Memory B cell (primary cell): Measurements from ENCODE around the gene NDFIP2.

ENCODE experiments used
- ATAC-seq: fragments of 150-1000 bp; cut with Tn5 transposase; 2 replicates; pipeline ENCODE4 v1.10.0; 2021; ENCODE audit warnings: low read depth, mild to moderate bottlenecking, moderate library complexity
- DNase-seq, 2 donors: peaks; one replicate each; pipeline ENCODE4 v3.0.0; 2022; ENCODE audit warnings: low spot score in 2 of 2
- H3K27ac Mint-ChIP-seq: one replicate; pipeline ENCODE4 v1.8.0; 2022; ENCODE audit warnings: mild to moderate bottlenecking, moderate library complexity, mixed read lengths
- H3K27me3 Mint-ChIP-seq: one replicate; pipeline ENCODE4 v1.8.0; 2022; ENCODE audit warnings: mixed read lengths
- H3K36me3 Mint-ChIP-seq: one replicate; pipeline ENCODE4 v1.8.0; 2022; ENCODE audit warnings: mild to moderate bottlenecking, mixed read lengths
- H3K4me1 Mint-ChIP-seq: one replicate; pipeline ENCODE4 v1.8.0; 2022; ENCODE audit warnings: mixed read lengths
- H3K4me3 Mint-ChIP-seq: one replicate; pipeline ENCODE4 v1.8.0; 2022; ENCODE audit warnings: mild to moderate bottlenecking, moderate library complexity, mixed read lengths
- H3K9me3 Mint-ChIP-seq: one replicate; pipeline ENCODE4 v1.8.0; 2022; ENCODE audit warnings: mixed read lengths

NDFIP2 gene

GRCh38 chr13:79525064-79525857 is 44.3 kb downstream of the NDFIP2 start:
- ATAC-seq: no peak
- H3K27me3 Mint-ChIP-seq: no peaks in the 10 kb centered on the region
- H3K36me3 Mint-ChIP-seq: no peaks in the 10 kb centered on the region
- H3K27ac Mint-ChIP-seq: no peak overlapping the region
- DNase-seq: no peak
- H3K4me3 Mint-ChIP-seq: no peak overlapping the region
- H3K9me3 Mint-ChIP-seq: no peaks in the 10 kb centered on the region
- H3K4me1 Mint-ChIP-seq: no peaks in the 10 kb centered on the region

DNA sequence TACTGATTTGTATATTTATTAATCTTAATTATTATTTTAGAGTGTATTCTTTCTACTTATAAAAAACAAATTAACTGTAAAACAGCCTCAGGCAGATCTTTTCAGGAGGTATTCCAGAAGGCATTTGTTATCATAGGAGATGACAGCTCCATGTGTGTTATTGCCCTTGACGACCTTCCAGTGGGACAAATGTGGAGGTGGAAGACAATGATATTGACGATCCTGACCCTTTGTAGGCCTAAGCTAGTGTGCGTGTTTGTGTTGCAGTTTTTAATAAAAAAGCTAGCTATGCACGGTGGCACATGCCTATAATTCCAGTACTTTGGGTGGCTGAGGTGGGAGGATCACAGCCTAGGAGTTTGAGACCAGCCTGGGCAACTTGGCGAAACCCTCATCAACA is 46.7 kb downstream of the NDFIP2 start:
- H3K4me3 Mint-ChIP-seq: no peak overlapping the region
- H3K4me1 Mint-ChIP-seq: no peaks in the 10 kb centered on the region
- DNase-seq (no peak), ATAC-seq (no peak)
- no peaks in the 10 kb centered on the region for H3K9me3 Mint-ChIP-seq
- H3K27ac Mint-ChIP-seq: no peak overlapping the region
- no peaks in the 10 kb centered on the region for H3K27me3 Mint-ChIP-seq
- no peaks in the 10 kb centered on the region for H3K36me3 Mint-ChIP-seq

DNA sequence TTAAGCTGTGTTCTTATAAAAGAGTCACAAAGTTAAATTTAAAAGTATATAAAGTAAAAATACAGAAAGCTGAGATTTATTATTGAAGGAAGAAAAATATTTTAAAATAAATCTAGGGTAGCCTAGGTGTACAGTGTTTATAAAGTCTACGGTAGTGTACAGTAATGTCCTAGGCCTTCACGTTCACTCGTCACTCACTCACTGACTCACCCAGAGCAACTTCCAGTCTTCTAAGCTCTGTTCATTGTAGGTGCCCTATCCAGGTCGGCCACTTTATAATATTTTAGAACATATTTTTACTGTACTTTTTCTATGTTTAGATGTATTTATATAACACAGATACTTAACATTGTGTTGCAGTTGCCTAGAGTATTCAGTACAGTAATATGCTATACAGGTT is 47.4 kb downstream of the NDFIP2 start:
- H3K4me3 Mint-ChIP-seq: no peak overlapping the region
- H3K4me1 Mint-ChIP-seq: no peaks in the 10 kb centered on the region
- H3K27me3 Mint-ChIP-seq: no peaks in the 10 kb centered on the region
- DNase-seq (no peak), ATAC-seq (no peak)
- H3K36me3 Mint-ChIP-seq: no peaks in the 10 kb centered on the region
- H3K9me3 Mint-ChIP-seq: no peaks in the 10 kb centered on the region
- no peak overlapping the region for H3K27ac Mint-ChIP-seq

- no peak for DNase-seq
- Mint-ChIP-seq H3K36me3 (no peaks in the 10 kb centered on the region), H3K27ac (no peak overlapping the region), H3K9me3 (no peaks in the 10 kb centered on the region), H3K4me1 (no peaks in the 10 kb centered on the region), H3K27me3 (no peaks in the 10 kb centered on the region), H3K4me3 (no peak overlapping the region)
- ATAC-seq: no peak
These were observed 47.8 kb downstream of the NDFIP2 start for GRCh38 chr13:79528759-79529191.

DNA sequence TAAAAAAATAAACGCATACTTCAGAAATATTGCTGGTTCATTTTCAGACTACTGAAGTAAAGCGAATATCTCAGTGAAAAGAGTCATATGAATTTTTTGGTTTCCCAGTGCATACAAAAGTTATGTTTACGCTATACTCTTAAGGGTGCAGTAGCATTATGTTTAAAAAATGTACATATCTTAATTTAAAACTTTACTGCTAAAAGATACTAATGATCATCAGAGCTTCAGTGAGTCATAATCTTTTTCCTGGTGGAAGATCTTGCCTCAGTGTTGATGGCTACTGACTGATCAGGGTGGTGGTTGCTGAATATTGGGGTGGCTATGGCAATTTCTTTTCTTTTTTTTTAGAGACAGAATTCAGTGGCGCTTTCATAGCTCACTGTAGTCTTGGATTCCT is 48.9 kb downstream of the NDFIP2 start:
- Mint-ChIP-seq H3K27me3 (no peaks in the 10 kb centered on the region), H3K36me3 (no peaks in the 10 kb centered on the region), H3K4me1 (no peaks in the 10 kb centered on the region), H3K27ac (no peak overlapping the region), H3K9me3 (no peaks in the 10 kb centered on the region), H3K4me3 (no peak overlapping the region)
- ATAC-seq (no peak), DNase-seq (no peak)

GRCh38 chr13:79530270-79530669 is 49.3 kb downstream of the NDFIP2 start:
- no peaks in the 10 kb centered on the region for H3K9me3 Mint-ChIP-seq
- no peaks in the 10 kb centered on the region for H3K36me3 Mint-ChIP-seq
- H3K27me3 Mint-ChIP-seq: no peaks in the 10 kb centered on the region
- H3K4me1 Mint-ChIP-seq: no peaks in the 10 kb centered on the region
- DNase-seq (no peak), ATAC-seq (no peak)
- H3K4me3 Mint-ChIP-seq: no peak overlapping the region
- H3K27ac Mint-ChIP-seq: no peak overlapping the region

- Mint-ChIP-seq H3K27me3 (no peaks in the 10 kb centered on the region), H3K36me3 (no peaks in the 10 kb centered on the region), H3K9me3 (no peaks in the 10 kb centered on the region), H3K4me3 (no peak overlapping the region), H3K27ac (no peak overlapping the region), H3K4me1 (no peaks in the 10 kb centered on the region)
- DNase-seq (no peak), ATAC-seq (no peak)
These were observed 50.7 kb downstream of the NDFIP2 start for GRCh38 chr13:79531542-79532254.

GRCh38 chr13:79532576-79532975 is 51.6 kb downstream of the NDFIP2 start:
- Mint-ChIP-seq H3K27me3 (no peaks in the 10 kb centered on the region), H3K9me3 (no peaks in the 10 kb centered on the region), H3K4me1 (no peaks in the 10 kb centered on the region), H3K4me3 (no peak overlapping the region), H3K36me3 (no peaks in the 10 kb centered on the region), H3K27ac (no peak overlapping the region)
- DNase-seq (no peak), ATAC-seq (no peak)

GRCh38 chr13:79533781-79534400 is 52.9 kb downstream of the NDFIP2 start:
- Mint-ChIP-seq H3K36me3 (no peaks in the 10 kb centered on the region), H3K27me3 (no peaks in the 10 kb centered on the region), H3K4me3 (no peak overlapping the region), H3K4me1 (no peaks in the 10 kb centered on the region), H3K9me3 (no peaks in the 10 kb centered on the region), H3K27ac (no peak overlapping the region)
- no peak for DNase-seq
- ATAC-seq: no peak

DNA sequence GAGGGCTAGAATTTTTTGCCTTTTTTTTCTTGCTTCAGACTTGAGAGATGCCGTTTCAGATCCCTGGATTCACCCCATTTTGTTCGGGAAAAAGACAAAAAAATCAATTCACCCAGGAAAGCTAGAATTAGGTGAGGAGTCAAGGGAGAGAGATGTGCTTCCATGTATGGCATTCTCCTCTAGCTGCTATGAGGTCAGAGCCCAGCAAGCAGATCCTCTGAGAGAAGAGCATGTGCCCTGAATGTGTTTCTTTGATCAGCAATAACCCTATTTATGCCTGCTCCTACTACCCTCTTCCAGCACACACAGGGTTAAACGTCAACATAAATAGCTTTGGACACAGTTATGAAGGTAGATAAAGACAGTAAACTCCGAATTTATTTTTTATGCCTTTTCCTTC is 53.6 kb downstream of the NDFIP2 start:
- Mint-ChIP-seq H3K4me3 (no peak overlapping the region), H3K36me3 (no peaks in the 10 kb centered on the region), H3K9me3 (no peaks in the 10 kb centered on the region), H3K27ac (no peak overlapping the region), H3K27me3 (no peaks in the 10 kb centered on the region), H3K4me1 (no peaks in the 10 kb centered on the region)
- DNase-seq (no peak), ATAC-seq (no peak)

DNA sequence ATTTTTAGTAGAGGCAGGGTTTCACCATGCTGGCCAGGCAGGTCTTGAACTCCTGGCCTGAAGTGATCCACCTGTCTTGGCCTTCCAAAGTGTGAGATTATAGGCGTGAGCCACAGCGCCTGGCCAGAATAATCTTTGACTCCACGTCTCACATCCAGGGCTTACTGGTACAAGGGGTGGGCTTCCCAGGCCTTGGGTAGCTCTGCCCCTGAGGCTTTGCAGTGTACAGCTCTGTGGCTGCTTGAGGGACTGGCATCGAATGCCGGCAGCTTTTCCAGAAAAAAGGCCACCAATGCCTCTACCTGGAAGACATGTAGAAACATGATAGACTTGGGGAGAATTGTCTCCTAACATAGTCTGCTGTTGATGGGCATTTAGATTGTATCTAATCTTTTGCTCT is 57.8 kb downstream of the NDFIP2 start:
- Mint-ChIP-seq H3K4me3 (no peak overlapping the region), H3K4me1 (no peaks in the 10 kb centered on the region)

DNA sequence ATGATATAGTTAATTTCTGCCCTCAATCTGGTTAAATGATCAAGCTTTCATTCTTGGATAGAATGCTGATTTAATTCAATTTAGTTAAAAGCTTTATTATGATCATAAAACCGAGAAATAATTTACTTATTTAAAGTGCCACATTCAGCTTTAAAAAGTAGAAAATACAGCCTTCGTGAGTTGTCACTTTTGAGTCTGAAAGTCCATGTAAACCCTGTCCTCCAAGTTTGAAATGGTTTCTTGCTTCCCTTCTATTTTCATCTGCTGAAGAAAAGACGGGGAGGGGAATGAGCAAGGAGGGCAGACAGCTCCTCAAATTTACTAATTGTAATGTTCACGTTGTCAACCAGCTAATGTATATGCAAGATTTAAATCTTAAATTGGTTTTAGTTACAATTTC is 59.5 kb downstream of the NDFIP2 start:
- Mint-ChIP-seq H3K4me1 (no peaks in the 10 kb centered on the region), H3K27ac (no peak overlapping the region), H3K4me3 (no peak overlapping the region), H3K27me3 (no peaks in the 10 kb centered on the region), H3K36me3 (no peaks in the 10 kb centered on the region), H3K9me3 (no peaks in the 10 kb centered on the region)
- DNase-seq: no peak
- no peak for ATAC-seq

More for the DNA sequence above, 57.8 kb downstream of the NDFIP2 start:
- H3K36me3 Mint-ChIP-seq: no peaks in the 10 kb centered on the region
- DNase-seq (no peak), ATAC-seq (no peak)
- H3K27me3 Mint-ChIP-seq: no peaks in the 10 kb centered on the region
- H3K27ac Mint-ChIP-seq: no peak overlapping the region
- H3K9me3 Mint-ChIP-seq: no peaks in the 10 kb centered on the region

- Mint-ChIP-seq H3K9me3 (no peaks in the 10 kb centered on the region), H3K27me3 (no peaks in the 10 kb centered on the region), H3K4me1 (no peaks in the 10 kb centered on the region), H3K27ac (no peak overlapping the region), H3K36me3 (no peaks in the 10 kb centered on the region), H3K4me3 (no peak overlapping the region)
- peak; percentile 43 for ATAC-seq
- DNase-seq: peak in 1 of 2 donors; percentile 52
These were observed 60.6 kb downstream of the NDFIP2 start for GRCh38 chr13:79541426-79542049.

- Mint-ChIP-seq H3K4me3 (no peak overlapping the region), H3K27me3 (no peaks in the 10 kb centered on the region), H3K4me1 (no peaks in the 10 kb centered on the region), H3K9me3 (no peaks in the 10 kb centered on the region), H3K27ac (no peak overlapping the region), H3K36me3 (no peaks in the 10 kb centered on the region)
- DNase-seq: no peak
- ATAC-seq: no peak
These were observed 62.9 kb downstream of the NDFIP2 start for GRCh38 chr13:79543883-79544282.
